Measurements from ENCODE around the gene AMZ2.

Gene AMZ2

DNA sequence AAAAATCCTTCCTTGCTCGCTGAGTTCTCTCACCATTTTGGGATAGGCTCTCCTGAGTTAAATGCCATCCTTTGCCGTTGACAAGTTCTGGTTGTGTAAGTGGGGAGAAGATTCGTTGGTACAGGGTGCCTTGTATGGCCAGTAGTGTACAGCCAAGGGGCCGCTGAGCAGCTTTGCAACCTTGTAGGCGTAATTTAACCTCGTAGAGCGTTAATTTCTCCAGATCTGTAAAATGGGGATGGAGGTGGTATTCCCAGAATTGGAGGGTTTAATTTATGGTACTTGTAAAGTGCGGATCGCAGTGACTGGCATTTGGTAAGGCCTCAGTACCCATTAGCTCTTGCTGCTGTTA is 44.8 kb downstream of the AMZ2 start:
- Histone ChIP-seq H3K9ac (peak overlapping the region; percentile 98), H4K20me1 (ENCODE audit: insufficient read depth) (no peaks in the 10 kb centered on the region), H3K27ac (peak overlapping the region; percentile 90), H3K4me2 (peak overlapping the region; percentile 71), H3K4me1 (ENCODE audit: low read depth, poor library complexity, severe bottlenecking) (peaks cover 20% of the 10 kb centered on the region), H3K36me3 (ENCODE audit: insufficient read depth) (no peaks in the 10 kb centered on the region), H3K4me3 (IDR thresholded peaks at IDR 0.05; ENCODE audit: insufficient read depth, low read depth, low read length) (no peak overlapping the region), H3K79me2 (ENCODE audit: insufficient read depth, low read depth) (no peaks in the 10 kb centered on the region; the same call in 1 of the 2 replicates), H2AFZ (ENCODE audit: low read depth) (peak overlapping the region; percentile 64), H3K27me3 (ENCODE audit: insufficient read depth, low read depth) (no peaks in the 10 kb centered on the region)
- TF ChIP-seq CTCF (conservative IDR thresholded peaks at IDR 0.05; ENCODE audit: low read depth, low read length), result 0 out of 2 replicates have a peak, but pooled peaks have one; percentile 3

- H3K4me1 ChIP-seq (ENCODE audit: low read depth, poor library complexity, severe bottlenecking), result peaks cover 20% of the 10 kb centered on the region
- H3K27me3 ChIP-seq (ENCODE audit: insufficient read depth, low read depth), result no peaks in the 10 kb centered on the region
- peak overlapping the region; percentile 71 for H3K4me2 ChIP-seq
- H3K9ac ChIP-seq, result no peak overlapping the region
- no peaks in the 10 kb centered on the region for H3K36me3 ChIP-seq (ENCODE audit: insufficient read depth)
- no peaks in the 10 kb centered on the region; the same call in 1 of the 2 replicates for H3K79me2 ChIP-seq (ENCODE audit: insufficient read depth, low read depth)
- no peak for TF ChIP-seq CTCF (conservative IDR thresholded peaks at IDR 0.05; ENCODE audit: low read depth, low read length)
- no peak overlapping the region for H3K27ac ChIP-seq
- no peak overlapping the region for H2AFZ ChIP-seq (ENCODE audit: low read depth)
- no peak overlapping the region for H3K4me3 ChIP-seq (IDR thresholded peaks at IDR 0.05; ENCODE audit: insufficient read depth, low read depth, low read length)
- no peaks in the 10 kb centered on the region for H4K20me1 ChIP-seq (ENCODE audit: insufficient read depth)
Measured at GRCh38 chr17:68293490-68294195, 45.8 kb downstream of the AMZ2 start.

- no peaks in the 10 kb centered on the region; the same call in 1 of the 2 replicates for H3K79me2 ChIP-seq (ENCODE audit: insufficient read depth, low read depth)
- H3K9ac ChIP-seq, result no peak overlapping the region
- peaks cover 16% of the 10 kb centered on the region for H3K4me1 ChIP-seq (ENCODE audit: low read depth, poor library complexity, severe bottlenecking)
- H3K27ac ChIP-seq, result no peak overlapping the region
- no peaks in the 10 kb centered on the region for H3K27me3 ChIP-seq (ENCODE audit: insufficient read depth, low read depth)
- no peak overlapping the region for H2AFZ ChIP-seq (ENCODE audit: low read depth)
- H4K20me1 ChIP-seq (ENCODE audit: insufficient read depth), result no peaks in the 10 kb centered on the region
- H3K4me2 ChIP-seq, result peak overlapping the region; percentile 71; the same call in 1 of the 2 replicates
- no peaks in the 10 kb centered on the region for H3K36me3 ChIP-seq (ENCODE audit: insufficient read depth)
- TF ChIP-seq CTCF (conservative IDR thresholded peaks at IDR 0.05; ENCODE audit: low read depth, low read length), result no peak
- no peak overlapping the region for H3K4me3 ChIP-seq (IDR thresholded peaks at IDR 0.05; ENCODE audit: insufficient read depth, low read depth, low read length)
Measured at GRCh38 chr17:68294196-68294555, 46.3 kb downstream of the AMZ2 start.

DNA sequence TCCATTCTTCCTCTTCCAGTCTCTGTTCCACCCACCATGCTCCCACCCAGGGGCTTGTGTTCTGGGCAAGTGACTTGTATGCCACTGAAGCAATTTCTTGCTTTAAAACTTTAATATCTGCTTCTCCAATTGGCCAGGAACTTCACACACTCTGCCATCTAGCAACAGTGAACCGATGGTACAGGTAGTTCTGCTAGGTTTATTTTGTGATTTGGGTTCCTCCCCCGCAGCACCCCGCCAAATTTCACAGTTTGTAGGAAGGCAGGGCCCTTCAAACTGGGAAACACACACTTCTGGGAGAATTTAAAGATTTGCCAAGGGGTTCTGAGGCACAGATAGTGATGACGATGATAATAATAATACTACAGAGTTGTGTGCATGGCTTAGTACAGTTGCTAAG is 46.8 kb downstream of the AMZ2 start:
- H3K36me3 ChIP-seq (ENCODE audit: insufficient read depth), result no peaks in the 10 kb centered on the region
- no peaks in the 10 kb centered on the region for H4K20me1 ChIP-seq (ENCODE audit: insufficient read depth)
- no peak overlapping the region for H3K9ac ChIP-seq
- no peaks in the 10 kb centered on the region; the same call in 1 of the 2 replicates for H3K79me2 ChIP-seq (ENCODE audit: insufficient read depth, low read depth)
- no peak overlapping the region for H2AFZ ChIP-seq (ENCODE audit: low read depth)
- H3K4me2 ChIP-seq, result no peak overlapping the region
- H3K27ac ChIP-seq, result no peak overlapping the region
- no peak for TF ChIP-seq CTCF (conservative IDR thresholded peaks at IDR 0.05; ENCODE audit: low read depth, low read length)
- no peaks in the 10 kb centered on the region for H3K27me3 ChIP-seq (ENCODE audit: insufficient read depth, low read depth)
- no peak overlapping the region for H3K4me3 ChIP-seq (IDR thresholded peaks at IDR 0.05; ENCODE audit: insufficient read depth, low read depth, low read length)
- peaks cover 16% of the 10 kb centered on the region for H3K4me1 ChIP-seq (ENCODE audit: low read depth, poor library complexity, severe bottlenecking)

Measured in KMS-11 (cell line).